ENCODE data around the gene CYYR1. TPM values are rescaled to one million over a fixed set of nuclear protein-coding genes. Genes with fewer than 3 reads are reported as not detected.

Gene CYYR1
- total RNA-seq, 1 donor from 2014 or later, result 9.9 TPM

DNA sequence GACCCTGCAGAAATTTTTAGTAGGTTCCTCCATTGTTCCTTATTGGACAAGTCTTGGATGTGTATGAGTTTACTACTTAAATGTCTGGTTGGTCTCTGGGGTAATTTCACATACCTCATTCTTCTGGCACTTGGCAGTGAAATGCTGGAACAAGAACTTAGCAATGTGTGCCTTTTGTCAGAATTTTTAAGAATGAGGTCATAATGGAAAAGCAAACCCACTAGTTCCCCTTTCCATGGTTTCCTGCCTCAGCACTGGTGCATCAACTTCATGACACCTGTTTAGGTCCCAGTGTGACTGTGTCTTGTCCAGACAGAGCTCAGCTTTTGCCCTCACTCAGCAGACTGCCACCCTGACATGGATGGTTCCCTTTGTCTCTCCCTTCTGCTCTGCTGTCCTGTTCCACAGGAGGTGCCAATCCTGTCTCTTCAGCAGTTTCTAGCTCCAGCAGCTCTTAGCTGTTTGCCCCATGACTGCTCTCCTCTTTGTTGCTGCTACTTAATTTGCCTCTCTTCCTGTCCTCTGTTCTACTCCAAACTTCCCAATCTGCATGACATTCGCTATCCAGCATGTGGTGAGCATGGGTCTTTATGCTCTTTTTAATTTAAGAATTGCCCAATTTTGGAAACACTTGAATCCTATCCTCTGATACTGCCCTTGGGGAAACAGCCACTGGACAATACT lies 135.6 kb downstream of the CYYR1 start:
- no peak for DNase-seq (ENCODE audit: low read depth in 2 of 2)

GRCh38 chr21:26433386-26433785 lies 139.7 kb downstream of the CYYR1 start:
- no peak for DNase-seq (ENCODE audit: low read depth in 2 of 2)

- DNase-seq (ENCODE audit: low read depth in 2 of 2), result no peak
Measured at GRCh38 chr21:26432410-26432809, 140.7 kb downstream of the CYYR1 start.

DNA sequence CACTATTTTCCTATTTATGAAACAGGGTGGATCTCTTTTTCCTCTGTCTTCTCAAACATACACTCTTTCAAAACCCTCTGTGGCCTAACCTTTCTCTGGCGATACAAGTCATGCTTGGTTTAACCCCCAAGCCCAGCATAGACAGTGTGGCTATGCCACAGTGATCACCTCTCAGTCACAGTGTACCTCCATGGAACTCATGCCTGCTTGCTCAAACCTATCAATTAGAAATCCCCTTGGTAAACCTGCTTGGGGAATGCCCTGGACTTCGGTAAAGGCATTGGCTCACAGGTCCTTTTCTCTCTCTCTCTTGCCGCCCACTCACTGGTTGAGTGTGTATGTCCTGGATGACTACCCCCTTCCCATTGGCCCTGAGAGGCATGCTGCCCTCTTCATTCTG lies 147.5 kb downstream of the CYYR1 start:
- no peak for DNase-seq (ENCODE audit: low read depth in 2 of 2)

- DNase-seq (ENCODE audit: low read depth in 2 of 2), result no peak
Measured at GRCh38 chr21:26423511-26423910, 149.6 kb downstream of the CYYR1 start.

GRCh38 chr21:26422706-26423105 lies 150.4 kb downstream of the CYYR1 start:
- DNase-seq (ENCODE audit: low read depth in 2 of 2), result no peak

GRCh38 chr21:26422138-26422537 lies 150.9 kb downstream of the CYYR1 start:
- no peak for DNase-seq (ENCODE audit: low read depth in 2 of 2)

DNA sequence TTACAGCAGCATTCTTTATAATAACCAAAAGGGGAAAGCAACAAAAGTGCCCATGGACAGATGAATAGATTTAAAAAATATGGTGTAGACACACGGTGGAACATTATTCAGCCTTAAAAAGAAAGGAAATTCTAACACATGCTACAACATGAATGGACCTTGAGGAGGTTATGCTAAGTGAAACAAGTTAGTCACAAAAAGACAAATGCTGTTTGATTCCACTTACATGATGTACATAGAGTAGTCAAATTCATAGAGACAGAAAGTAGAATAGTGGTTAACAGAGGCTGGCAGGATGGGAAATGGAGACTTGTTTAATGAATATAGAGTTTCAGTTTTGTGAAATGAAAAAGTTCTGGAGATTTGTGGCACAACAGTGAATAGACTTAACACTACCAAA lies 151.4 kb downstream of the CYYR1 start:
- DNase-seq (ENCODE audit: low read depth in 2 of 2), result no peak

Data from lung microvascular endothelial cell (primary cell).